GM12891 (cell line): ENCODE results near the gene PLEKHG5.

Source experiments
- DNase-seq: peaks from one replicate; pipeline ENCODE4 v3.0.0; 2011; ENCODE audit warnings: low spot score; ENCODE audit not compliant: insufficient read length
- FAIRE-seq: peaks from 2 replicates; lab custom pipeline; 2011; peaks lifted over from hg19 to GRCh38; lab: Jason Lieb, UNC
- PAX5 ChIP-seq: IDR thresholded peaks from 2 replicates; pipeline ENCODE4 v1.6.1; 2011; ENCODE audit warnings: low read length, moderate library complexity, mild to moderate bottlenecking; ENCODE audit not compliant: insufficient read depth, severe bottlenecking
- POLR2A ChIP-seq: IDR thresholded peaks from 2 replicates; pipeline ENCODE4 v1.6.1; 2011; ENCODE audit warnings: low read depth, low read length, control low read depth
- POLR2AphosphoS5 ChIP-seq: IDR thresholded peaks from 2 replicates; pipeline ENCODE4 v1.6.1; 2011; ENCODE audit warnings: low read depth, low read length, control low read depth
- POU2F2 ChIP-seq: IDR thresholded peaks from 2 replicates; pipeline ENCODE4 v1.6.1; 2011; ENCODE audit warnings: low read depth, mild to moderate bottlenecking, control low read depth, low read length, moderate library complexity
- SPI1 ChIP-seq: IDR thresholded peaks from 2 replicates; pipeline ENCODE4 v1.6.1; 2011; ENCODE audit warnings: low read depth, low read length, control low read depth
- TAF1 ChIP-seq: IDR thresholded peaks from 2 replicates; pipeline ENCODE4 v1.6.1; 2011; ENCODE audit warnings: low read depth, low read length, control low read depth

The PLEKHG5 gene

GRCh38 chr1:6467224-6467623 is 24.2 kb downstream of the PLEKHG5 start:
- DNase-seq, result no peak
- no peak for FAIRE-seq
- TF ChIP-seq POLR2AphosphoS5, result no peak
- no peak for TF ChIP-seq SPI1
- no peak for TF ChIP-seq PAX5
- TF ChIP-seq POU2F2, result no peak
- TF ChIP-seq TAF1, result no peak
- no peak for TF ChIP-seq POLR2A

- no peak for TF ChIP-seq POLR2AphosphoS5
- no peak for TF ChIP-seq TAF1
- TF ChIP-seq SPI1, result no peak
- no peak for TF ChIP-seq POU2F2
- no peak for TF ChIP-seq PAX5
- no peak for TF ChIP-seq POLR2A
- FAIRE-seq (no peak), DNase-seq (no peak)
Measured at GRCh38 chr1:6466751-6467150, 24.7 kb downstream of the PLEKHG5 start.

GRCh38 chr1:6466023-6466422 is 25.4 kb downstream of the PLEKHG5 start, which contains the start of gene TNFRSF25:
Gene TNFRSF25 (minus strand): TSS chr1:6466173. CDS start chr1:6466107, 66 bp downstream.
- DNase-seq (no peak), FAIRE-seq (no peak)
- TF ChIP-seq POLR2AphosphoS5, result no peak
- TF ChIP-seq PAX5, result no peak
- TF ChIP-seq SPI1, result no peak
- TF ChIP-seq POLR2A, result no peak
- TF ChIP-seq TAF1, result no peak
- no peak for TF ChIP-seq POU2F2

- no peak for DNase-seq
- TF ChIP-seq SPI1 (no peak), TAF1 (no peak), POU2F2 (no peak), POLR2A (no peak), PAX5 (no peak), POLR2AphosphoS5 (no peak)
- FAIRE-seq, result no peak
Measured at GRCh38 chr1:6465461-6466005, 25.9 kb downstream of the PLEKHG5 start.

GRCh38 chr1:6464915-6465314 is 26.6 kb downstream of the PLEKHG5 start:
- DNase-seq, result no peak
- no peak for FAIRE-seq
- TF ChIP-seq SPI1 (no peak), POLR2A (no peak), TAF1 (no peak), POLR2AphosphoS5 (no peak), POU2F2 (no peak), PAX5 (no peak)

- TF ChIP-seq POLR2A, result no peak
- TF ChIP-seq POU2F2, result no peak
- no peak for TF ChIP-seq POLR2AphosphoS5
- no peak for TF ChIP-seq PAX5
- no peak for TF ChIP-seq TAF1
- no peak for TF ChIP-seq SPI1
- no peak for DNase-seq
- FAIRE-seq, result no peak
Measured at GRCh38 chr1:6464514-6464836, 27.0 kb downstream of the PLEKHG5 start.

GRCh38 chr1:6463120-6463412 is 28.4 kb downstream of the PLEKHG5 start:
- DNase-seq, result no peak
- no peak for FAIRE-seq
- TF ChIP-seq POLR2A, result no peak
- no peak for TF ChIP-seq POLR2AphosphoS5
- TF ChIP-seq TAF1, result no peak
- no peak for TF ChIP-seq SPI1
- TF ChIP-seq PAX5, result no peak
- no peak for TF ChIP-seq POU2F2

GRCh38 chr1:6462412-6463119 is 28.9 kb downstream of the PLEKHG5 start:
- DNase-seq (no peak), FAIRE-seq (no peak)
- TF ChIP-seq PAX5, result no peak
- TF ChIP-seq POLR2A, result no peak
- TF ChIP-seq SPI1, result no peak
- no peak for TF ChIP-seq POU2F2
- TF ChIP-seq POLR2AphosphoS5, result no peak
- no peak for TF ChIP-seq TAF1

- FAIRE-seq, result no peak
- TF ChIP-seq POU2F2 (no peak), TAF1 (no peak), POLR2AphosphoS5 (no peak), POLR2A (no peak), PAX5 (no peak), SPI1 (no peak)
- no peak for DNase-seq
Measured at GRCh38 chr1:6461538-6462411, 29.7 kb downstream of the PLEKHG5 start.
